HG03280 (cell line): ENCODE data around the gene SPATA32.
"Not testable (repeated sequence)": the region's sequence is repeated elsewhere in the genome, so short reads cannot be mapped to it uniquely, and the experiment has no call there.

Experiments used
- ATAC-seq: cut with Tn5 transposase; IDR thresholded peaks from one replicate; pipeline ENCODE4 v1.9.1; 2021; ENCODE audit warnings: mild to moderate bottlenecking, moderate library complexity; ENCODE audit not compliant: unreplicated experiment

Gene SPATA32

DNA sequence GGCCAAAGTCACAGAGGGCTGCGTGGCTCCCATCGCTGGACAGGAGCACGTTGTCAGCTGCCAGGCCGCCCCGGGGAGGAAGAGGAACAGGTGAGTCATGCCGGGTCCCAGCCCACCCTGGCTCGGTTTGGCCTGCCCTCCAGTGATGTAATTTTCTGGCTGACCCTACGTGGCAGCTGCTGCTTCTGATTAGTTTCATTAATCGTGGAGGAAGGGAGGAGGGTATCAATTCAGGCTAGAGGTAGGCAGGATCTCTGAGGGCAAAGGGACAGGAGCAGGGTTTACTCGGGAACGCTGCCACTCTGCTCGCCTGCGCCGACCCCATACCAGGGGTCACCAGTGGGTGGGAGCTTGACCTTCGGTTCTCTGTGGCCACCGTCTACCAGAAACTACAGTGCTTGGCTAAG is 11.7 kb upstream of the SPATA32 start:
- ATAC-seq = no peak

DNA sequence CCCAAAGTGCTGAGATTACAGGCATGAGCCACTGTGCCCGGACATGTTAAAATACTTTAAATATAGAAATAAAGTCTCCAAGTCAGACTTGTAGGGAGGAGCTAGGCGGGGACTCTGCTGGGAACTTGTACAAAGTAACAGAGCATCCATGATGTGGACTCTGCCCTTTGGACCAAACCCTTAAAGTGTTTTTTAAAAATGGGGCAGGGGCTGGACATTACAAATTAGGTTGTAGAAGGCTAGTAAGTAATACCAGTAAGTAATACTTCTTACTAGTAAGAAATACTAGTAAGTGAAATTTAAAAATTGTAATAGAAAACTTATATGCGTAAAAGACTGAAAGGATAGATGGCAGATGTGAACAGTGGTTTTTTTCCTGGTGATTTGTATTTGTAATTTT is 9.7 kb upstream of the SPATA32 start:
- ATAC-seq = no peak

DNA sequence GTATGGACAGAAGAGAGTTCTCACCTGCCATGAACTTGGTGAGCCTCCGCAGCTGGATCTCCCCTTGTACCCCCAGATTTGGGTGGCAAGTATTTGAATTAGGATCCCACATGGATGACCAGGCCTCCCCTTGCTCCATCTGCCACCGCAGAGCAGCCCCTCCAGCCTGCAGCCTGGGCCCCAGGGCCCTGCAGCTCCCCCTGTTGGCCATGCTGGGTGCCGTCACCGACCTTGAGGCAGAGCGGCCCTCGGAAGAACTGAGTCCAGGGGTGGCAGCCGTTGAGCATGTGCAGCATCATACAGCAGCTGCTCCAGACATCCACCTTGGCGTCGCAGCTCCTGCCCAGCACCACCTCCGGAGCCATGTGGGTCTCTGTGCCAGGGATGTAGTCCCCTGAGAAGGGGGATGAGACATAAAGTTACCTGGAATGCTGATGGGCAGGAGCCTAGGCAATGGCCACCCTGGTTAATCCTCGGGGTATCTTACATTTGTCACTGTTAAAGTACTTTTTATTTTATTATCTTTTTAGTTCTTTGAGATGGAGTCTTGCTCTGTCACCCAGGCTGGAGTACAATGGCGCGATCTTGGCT is 9.0 kb upstream of the SPATA32 start:
- ATAC-seq = no peak

DNA sequence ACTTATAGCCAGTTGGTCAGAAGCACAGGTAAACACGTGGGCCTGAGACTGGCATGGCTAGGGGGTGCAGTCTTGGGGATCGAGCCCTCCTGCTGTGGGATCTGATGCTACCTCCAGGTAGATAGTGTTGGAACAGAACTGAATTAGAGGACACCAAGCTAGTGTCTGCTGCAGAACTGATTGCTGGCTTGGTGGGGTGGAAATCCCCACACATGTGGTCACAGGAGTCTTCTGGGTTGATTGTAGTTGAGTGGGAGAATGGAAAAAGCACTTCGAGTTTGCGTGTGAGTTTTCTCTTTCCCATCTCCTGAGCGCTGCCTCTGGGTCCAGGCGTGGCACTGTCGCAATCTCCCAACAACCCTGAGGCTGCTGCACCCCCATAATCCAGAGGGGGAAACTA is 8.0 kb upstream of the SPATA32 start:
- ATAC-seq = no peak

DNA sequence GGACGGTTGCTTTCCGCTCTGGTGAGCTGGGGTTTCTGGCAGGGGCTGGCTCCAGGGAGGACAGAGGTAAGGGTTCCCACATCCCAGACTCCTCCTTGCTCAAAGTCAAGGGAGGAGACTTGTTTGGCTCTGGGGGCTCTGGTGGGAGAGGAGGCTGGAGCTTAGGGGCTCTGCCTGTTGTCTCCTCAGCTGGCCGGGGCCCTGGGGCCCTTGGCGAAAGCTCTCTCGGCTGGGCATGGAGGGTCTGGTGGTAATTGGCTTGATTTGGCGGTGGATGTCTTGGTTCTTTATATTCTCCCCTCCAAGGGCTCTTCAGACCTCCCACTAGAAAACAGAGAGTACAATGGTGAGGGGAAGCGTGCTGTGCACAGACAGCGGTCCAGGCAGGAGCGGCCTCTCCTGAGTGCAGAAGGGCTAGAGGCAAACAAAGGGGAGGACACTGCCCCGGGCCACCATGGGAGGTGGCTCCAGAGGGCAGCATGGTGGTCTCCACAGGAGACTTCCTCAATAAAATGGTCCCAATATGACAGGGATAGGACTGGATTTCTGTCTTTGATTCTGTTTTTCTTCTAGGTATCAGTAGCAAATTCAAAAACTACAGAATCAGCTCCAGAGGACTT is 5.7 kb upstream of the SPATA32 start:
- no peak for ATAC-seq

DNA sequence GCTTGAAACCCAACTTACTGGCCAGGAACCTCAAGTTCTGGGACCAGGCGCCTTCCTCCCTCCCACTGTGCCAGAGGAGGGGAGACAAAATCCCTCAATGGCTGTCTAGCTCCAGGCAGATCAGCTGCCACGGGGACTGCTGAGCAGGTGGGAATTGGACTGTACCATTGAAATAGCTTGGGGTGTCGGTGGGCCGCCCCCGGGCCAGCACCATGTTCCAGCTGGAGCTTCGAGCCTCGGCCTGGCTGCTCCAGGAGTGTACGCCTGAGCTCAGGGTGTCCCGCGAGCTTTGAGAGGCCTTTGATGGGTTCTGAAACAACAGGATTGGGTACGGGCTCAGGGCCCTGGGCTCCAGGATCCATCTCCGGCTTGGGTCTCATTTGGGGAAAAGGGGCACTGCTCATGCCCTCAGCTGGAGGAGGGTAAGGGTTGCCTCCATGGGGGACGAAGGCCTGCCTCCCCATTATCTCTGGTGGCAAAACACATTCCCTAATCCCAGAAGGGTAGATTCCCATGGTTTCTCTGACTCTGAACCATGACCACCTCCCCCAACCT is 4.6 kb upstream of the SPATA32 start:
- no peak for ATAC-seq

DNA sequence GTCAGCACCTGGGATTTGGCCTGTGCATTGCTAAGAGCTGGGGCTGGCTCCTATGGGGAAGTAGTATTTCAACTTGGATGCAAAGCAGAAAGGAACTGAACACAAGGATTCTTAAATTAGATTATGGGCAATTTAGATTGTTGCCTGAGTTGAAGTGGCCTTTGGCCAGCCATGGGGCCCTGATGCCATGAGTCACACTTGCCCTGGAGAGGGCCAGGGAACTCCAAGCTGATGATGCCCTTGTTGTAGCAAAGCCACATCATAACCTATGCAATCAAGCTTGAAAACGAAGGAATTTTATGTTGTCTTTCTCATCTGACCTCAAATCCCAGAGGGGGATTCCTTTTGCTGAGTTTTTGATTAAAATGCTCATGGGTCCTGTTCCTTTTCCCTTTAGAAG is 3.9 kb upstream of the SPATA32 start:
- no peak for ATAC-seq

DNA sequence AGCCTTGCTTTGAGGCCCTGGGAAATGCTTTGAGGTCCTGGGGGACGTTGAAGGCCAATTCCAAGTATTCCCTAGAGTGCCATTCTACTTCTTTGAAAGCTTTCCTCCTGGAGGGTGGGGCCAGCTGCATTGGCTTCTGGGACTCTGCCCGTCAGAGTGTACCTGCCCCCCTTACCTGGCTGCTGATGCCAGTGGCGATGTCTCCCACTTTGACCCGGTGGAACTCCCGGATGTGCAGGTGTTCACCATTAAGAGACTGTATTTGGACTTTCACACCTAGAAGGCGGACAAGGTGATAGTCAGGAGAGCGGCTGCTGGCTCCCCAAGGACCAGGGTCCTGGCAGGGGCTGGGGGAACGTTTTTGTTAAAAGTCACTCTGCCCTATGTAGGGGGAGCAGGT is 3.1 kb upstream of the SPATA32 start:
- no peak for ATAC-seq

DNA sequence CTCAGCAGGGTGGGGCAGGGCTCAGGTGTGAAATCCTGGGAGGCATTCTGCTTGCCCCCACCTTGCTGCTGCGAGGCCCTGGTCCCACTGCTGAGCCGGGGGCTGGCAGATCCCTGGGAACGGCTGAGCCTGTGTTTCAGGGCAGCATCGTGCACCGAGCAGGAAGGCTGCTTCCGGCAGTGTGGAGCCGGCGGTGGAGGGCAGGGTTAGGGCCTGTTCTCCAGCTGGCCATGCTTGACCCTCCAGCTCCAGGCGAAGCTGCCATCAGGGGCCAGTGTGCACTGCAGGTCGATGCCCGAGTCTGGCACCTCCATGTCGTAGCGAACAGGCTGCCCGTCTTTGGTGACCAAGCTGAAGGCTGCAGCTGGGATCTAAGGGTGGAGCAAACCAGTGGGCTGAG is 2.5 kb upstream of the SPATA32 start:
- no peak for ATAC-seq

DNA sequence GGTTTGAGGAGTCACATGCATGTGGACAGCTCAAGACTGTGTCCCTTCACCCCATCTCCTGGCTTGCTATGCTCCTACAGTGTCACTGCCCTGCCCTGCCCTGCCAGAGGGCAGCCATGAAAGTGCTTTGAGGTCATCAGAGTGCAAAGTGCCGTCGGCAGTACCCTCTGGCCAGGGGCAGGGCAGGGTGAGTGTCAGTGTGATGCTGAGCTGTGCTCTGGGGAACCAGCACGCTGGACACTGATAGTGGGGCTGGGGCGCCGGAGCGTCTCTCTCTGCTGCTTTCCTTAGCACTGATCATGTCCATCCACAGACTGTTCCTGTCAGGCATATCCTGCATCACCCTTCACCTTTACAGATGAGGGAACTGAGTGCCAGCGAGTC is 1.6 kb upstream of the SPATA32 start:
- no peak for ATAC-seq

DNA sequence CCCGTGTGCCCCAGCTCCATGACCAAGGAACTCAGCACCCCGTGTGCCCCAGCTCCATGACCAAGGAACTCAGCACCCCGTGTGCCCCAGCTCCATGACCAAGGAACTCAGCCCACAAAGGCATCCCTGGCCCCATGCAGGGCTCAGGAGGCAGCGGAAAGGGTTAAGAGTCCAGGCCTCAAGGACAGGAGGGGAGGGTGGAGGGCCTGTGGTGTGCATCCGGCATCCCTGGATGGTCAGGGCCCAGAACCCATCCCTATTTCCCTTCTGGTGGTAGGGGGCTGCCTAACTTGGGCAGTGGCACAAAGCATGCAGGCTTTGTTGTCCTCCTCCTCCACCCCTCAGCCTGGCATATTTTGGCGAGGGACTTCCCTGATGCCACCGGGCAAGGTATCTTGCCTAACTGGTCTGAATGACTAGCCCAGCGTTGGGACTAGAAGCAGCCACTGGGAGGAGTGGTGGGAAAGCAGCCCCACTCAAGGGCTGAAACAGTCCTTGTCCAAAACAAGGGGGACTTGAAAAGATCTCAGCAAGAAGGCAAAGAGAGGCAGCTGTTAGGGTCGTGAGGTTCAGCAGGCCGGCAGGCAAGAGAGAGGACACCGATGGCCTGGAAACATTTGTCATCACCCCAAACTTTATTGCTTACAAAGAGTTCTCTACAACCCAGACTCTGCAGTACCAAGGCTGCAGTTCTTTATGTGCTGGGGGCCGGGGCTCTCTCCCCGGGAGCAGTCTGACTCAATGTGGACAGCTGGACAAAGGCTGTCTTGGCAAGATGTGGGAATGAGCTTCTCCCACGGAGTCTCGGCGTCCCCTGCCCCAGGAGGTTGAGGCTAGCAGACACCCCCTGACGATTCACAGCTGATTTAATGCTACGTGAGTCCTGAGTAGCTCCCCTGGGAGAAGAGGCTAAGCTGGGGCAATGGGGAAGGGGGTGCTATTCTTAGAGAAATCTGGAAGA is 902 bp upstream of the SPATA32 start:
- no peak for ATAC-seq

DNA sequence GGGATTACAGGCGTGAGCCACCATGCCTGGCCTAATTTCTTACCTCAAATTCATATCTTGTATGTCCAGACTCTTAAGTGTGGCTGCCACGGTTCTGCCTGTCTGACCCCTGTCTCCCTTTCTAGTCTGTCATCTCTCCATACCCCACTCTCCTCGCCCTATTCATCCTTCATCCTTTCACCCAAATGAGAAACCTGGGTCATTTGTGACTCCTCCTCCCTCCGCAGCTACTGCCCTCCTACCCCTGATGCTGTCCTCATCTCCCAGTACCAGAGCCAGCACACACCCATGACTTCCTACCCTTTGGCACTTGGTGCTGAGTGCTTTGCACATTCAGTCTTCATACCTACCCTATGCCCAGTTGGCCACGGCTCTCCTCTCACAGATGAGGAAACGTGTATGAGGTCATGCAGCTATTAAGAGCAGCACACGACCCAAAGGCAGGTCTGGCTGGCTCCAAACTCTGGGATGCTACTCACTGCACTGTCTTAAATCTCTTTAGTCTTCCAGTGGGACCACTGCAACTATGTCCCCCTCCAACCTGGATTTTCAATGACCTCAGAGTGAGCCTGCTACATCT is 1.6 kb downstream of the SPATA32 start:
- no peak for ATAC-seq

DNA sequence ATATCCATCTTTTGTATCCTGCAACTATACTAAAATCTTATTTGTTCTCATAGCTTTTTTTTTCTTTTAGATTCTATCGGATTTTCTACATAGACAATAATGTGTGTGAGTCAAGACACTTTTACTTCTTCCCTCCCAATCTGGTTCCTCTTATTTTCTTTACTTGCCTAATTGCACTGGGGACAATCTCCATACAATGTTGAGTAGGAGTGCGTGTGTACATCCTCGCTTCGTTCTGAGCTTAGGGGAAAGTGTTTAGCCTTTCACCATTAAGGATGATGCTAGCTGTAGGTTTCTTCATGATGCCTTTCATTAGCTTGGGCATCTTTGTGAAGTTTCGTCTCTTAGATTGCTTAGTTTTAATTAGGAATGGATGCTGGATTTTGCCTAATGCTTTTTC is 2.9 kb downstream of the SPATA32 start:
- ATAC-seq = no peak

DNA sequence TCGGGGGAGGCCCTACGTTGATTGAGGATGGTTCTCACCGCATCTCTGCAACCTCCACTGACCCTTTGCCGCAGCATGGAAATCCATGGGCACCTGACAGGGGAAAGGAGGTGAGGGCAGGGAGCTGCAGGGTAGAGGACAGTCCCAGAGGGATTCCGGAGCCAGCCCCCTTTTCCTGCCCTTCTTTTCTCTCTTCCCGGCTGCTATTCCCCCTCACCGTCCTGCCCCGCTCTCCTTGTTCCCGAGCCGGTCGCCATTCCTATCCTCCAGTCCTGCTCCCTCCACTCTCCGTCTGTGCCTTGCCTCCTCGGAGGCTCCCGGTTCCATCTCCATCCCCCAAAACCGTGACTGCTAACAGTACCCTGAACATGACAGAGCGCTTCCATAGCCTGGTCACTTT is 4.8 kb downstream of the SPATA32 start:
- no peak for ATAC-seq

DNA sequence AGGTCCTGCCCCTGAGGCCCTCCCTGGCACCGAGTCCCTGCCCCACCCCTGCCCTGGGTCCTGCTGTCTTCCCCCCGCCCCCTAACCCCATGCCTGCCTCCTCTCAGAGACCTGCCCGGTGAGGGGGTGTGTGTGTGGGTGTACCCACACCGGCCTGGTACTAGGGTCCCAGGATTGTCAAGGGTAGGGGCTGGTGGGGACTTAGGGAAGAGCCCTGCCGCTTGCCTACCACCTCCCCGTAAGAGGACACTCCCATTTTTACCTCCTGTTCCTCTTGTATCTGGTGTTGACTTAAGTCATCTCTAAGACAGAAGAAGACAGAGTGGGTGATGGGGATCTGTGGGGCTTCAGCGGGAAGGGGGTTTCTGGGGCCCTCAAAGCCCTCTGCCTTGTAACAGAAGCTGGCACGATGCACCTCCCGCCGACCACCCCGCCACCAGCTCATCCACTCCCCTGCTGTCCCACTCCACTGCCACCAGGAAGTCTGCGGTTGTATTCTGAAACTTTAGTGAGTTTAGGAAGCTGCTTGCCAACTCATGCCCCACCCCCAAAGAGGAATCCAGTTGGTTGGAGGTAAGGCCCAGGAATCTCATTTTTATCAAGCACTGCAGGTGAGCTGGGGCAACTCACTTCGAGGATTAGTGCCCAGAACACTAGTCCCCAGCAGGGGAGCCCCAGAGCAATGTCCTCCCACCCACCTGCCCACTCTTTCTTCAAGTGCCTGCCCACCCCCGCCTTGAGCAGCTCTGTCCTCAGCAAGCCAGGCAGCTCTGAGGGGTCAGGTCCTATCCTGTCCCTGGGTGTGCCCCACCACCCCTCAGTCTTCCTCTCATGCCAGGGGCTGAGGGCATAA is 5.6 kb downstream of the SPATA32 start:
- no peak for ATAC-seq

DNA sequence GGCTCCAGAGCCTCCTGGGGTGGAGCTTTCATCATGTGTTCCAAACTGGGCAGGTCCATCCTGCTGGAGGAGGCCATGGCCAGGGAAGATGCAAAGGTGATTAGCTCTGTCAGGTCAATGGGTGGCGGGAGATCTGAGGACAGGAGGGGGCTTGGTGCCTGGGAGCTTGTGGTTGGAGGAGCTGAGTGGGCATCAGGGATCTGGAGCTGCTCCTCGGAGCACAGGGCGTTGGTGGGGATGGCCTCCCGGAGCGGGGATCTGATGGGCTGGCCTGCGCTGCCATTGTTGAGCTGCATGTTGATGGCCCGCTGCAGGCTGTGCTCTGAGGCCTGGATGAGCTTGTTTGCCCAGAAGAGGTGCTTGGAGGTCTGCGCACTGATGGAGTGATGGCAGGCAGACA is 6.5 kb downstream of the SPATA32 start:
- ATAC-seq = no peak

DNA sequence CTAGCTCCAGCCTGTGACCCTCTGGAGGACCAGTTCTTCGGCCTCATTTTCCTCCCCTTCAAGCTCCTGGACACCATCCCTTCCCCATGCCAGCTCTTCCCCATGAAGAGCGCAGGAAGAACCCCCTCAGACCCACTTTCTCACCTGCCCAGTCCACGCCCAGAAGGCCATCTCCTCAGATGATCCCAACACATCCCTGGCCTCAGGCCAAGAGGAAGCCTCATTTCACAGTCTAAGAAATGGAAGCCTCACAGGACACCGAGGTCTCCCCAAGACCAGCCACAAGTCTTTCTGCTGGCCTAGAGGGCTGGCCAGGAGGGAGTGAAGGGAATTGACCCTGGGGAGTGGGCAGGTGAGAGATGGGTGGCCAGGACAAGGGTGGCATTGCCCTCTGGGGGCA is 8.0 kb downstream of the SPATA32 start:
- ATAC-seq = no peak

DNA sequence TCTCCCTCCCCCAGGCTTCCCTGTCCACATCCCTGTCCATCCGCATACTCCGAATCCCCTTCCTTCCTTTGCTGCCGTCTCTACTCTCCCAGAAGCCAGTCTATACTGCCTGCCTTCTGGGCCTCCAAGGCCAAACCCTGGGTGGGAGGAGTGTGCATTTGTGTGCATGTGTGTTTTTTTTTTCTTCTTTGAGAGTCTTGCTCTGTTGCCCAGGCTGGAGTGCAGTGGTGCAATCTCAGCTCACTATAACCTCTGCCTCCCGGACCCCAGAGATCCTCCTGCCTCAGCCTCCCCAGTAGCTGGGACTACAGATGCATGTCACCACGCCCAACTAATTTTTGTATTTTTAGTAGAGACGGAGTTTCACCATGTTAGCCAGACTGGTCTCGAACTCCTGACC is 8.7 kb downstream of the SPATA32 start:
- not testable (repeated sequence) for ATAC-seq

DNA sequence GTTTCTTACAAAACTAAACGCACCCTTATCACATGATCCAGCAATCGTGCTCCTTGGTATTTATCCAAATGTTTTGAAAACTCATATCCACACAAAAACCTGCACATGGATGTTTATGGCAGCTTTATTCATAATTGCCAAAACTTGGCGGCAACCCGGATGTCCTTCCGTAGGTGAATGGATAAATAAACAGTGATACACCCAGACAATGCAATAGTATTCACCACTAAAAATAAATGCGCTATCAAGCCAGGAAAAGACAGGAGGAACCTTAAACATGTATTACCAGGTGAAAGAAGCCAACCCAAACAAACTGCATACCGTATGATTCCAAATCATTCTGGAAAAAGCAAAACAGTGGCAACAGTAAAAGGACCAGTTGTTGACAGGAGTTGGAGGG is 10.0 kb downstream of the SPATA32 start:
- ATAC-seq = no peak

DNA sequence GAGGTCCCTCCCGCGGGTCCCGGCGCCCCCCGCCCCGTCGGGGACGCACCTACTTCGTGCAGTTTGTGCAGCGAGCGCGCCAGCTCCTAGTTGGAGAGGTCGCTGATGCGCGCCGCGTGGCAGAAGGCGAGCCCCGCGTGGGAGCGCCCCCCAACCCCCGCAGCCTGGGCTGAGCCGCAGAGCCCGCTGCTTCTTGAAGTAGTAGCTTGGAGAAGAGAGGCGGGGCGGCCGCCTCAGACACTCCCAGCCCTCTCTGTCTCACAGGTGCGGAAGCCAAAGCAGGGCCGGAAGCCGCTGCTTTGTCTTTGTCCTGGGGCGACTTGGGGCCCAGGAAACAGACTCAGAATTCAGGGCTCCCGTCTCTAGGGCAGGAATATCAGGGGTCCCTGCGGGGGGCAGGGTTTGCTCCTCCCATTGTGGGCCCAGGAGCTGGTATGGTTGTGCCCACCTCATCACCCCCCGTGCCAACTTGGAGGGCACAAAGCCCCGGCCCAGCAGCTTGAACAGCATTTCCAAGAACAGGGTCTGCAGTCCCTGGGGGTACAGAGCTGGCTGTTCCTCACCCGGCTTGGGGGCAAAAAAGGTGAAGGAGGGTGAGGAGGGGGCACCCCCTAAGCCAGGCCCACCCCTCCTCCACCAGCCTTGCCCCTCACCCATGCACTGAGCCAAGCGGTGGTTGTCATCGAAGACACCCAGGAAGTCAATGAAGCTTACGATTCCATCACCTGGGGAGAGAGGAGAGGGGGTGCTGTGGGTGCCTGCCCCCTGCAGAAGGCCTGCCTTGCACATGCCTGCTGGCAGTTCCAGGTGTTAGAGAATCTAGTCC is 13.5 kb downstream of the SPATA32 start:
- peak; percentile 61 for ATAC-seq
